Progenitor cell of endocrine pancreas (in vitro differentiated cells): ENCODE results near the gene TSC22D2. TPM values are rescaled to one million over a fixed set of nuclear protein-coding genes. Genes with fewer than 3 reads are reported as not detected.
A peak's percentile ranks its signal among the peaks of the same experiment; 100 is the strongest.

Experiments
- DNase-seq: peaks from one replicate; pipeline ENCODE4 v3.0.0; 2021; ENCODE audit warnings: low spot score; ENCODE audit not compliant: unreplicated experiment
- H3K27ac Mint-ChIP-seq: 2 replicates; pipeline ENCODE4 v1.8.0; 2021; ENCODE audit warnings: mild to moderate bottlenecking, moderate library complexity, mixed read lengths
- H3K27me3 Mint-ChIP-seq: 2 replicates; pipeline ENCODE4 v1.8.0; 2021; ENCODE audit warnings: mixed read lengths
- H3K36me3 Mint-ChIP-seq: 2 replicates; pipeline ENCODE4 v1.8.0; 2022; ENCODE audit warnings: mixed read lengths; ENCODE audit not compliant: insufficient read depth
- H3K4me1 Mint-ChIP-seq: 2 replicates; pipeline ENCODE4 v1.8.0; 2021; ENCODE audit warnings: low read depth, mixed read lengths
- H3K4me3 Mint-ChIP-seq: 2 replicates; pipeline ENCODE4 v1.8.0; 2021; ENCODE audit warnings: low read depth, mild to moderate bottlenecking, moderate library complexity, mixed read lengths
- H3K9me3 Mint-ChIP-seq: 2 replicates; pipeline ENCODE4 v1.8.0; 2021; ENCODE audit warnings: low read depth, mixed read lengths
- CTCF ChIP-seq: fragments of 200-600 bp; sonication (generic); IDR thresholded peaks from one replicate; pipeline ENCODE4 v1.5.0; 2021; ENCODE audit warnings: antibody characterized with exemption, mild to moderate bottlenecking; ENCODE audit not compliant: unreplicated experiment
- total RNA-seq: library from RNA; stranded (reverse); gene quantifications from 2 replicates; pipeline ENCODE4 v1.2.1, GENCODE V29; 2021

Gene TSC22D2
- total RNA-seq, 1 donor from 2014 or later, result 31.9 TPM

GRCh38 chr3:150365132-150365604 lies 42.9 kb upstream of the TSC22D2 start:
- peaks cover 3% of the 10 kb centered on the region for H3K4me1 Mint-ChIP-seq
- no peak for TF ChIP-seq CTCF
- H3K4me3 Mint-ChIP-seq, result no peak overlapping the region
- H3K36me3 Mint-ChIP-seq, result no peaks in the 10 kb centered on the region
- H3K27ac Mint-ChIP-seq, result no peak overlapping the region
- no peaks in the 10 kb centered on the region for H3K27me3 Mint-ChIP-seq
- DNase-seq, result no peak
- no peaks in the 10 kb centered on the region for H3K9me3 Mint-ChIP-seq

- H3K27ac Mint-ChIP-seq, result no peak overlapping the region
- no peak for DNase-seq
- no peaks in the 10 kb centered on the region for H3K27me3 Mint-ChIP-seq
- H3K4me3 Mint-ChIP-seq, result no peak overlapping the region
- no peaks in the 10 kb centered on the region for H3K9me3 Mint-ChIP-seq
- peaks cover 9% of the 10 kb centered on the region for H3K4me1 Mint-ChIP-seq
- TF ChIP-seq CTCF, result no peak
- H3K36me3 Mint-ChIP-seq, result no peaks in the 10 kb centered on the region
Measured at GRCh38 chr3:150367757-150368156, 40.3 kb upstream of the TSC22D2 start.

GRCh38 chr3:150370122-150370602 lies 37.9 kb upstream of the TSC22D2 start:
- Mint-ChIP-seq H3K36me3 (no peaks in the 10 kb centered on the region), H3K27ac (peak overlapping the region; percentile 69), H3K4me3 (no peak overlapping the region), H3K4me1 (peaks cover 9% of the 10 kb centered on the region), H3K9me3 (no peaks in the 10 kb centered on the region), H3K27me3 (no peaks in the 10 kb centered on the region)
- no peak for TF ChIP-seq CTCF
- DNase-seq, result no peak

GRCh38 chr3:150370999-150371398 lies 37.1 kb upstream of the TSC22D2 start:
- no peak for DNase-seq
- Mint-ChIP-seq H3K4me1 (peaks cover 9% of the 10 kb centered on the region), H3K36me3 (no peaks in the 10 kb centered on the region), H3K4me3 (no peak overlapping the region), H3K27me3 (no peaks in the 10 kb centered on the region), H3K9me3 (no peaks in the 10 kb centered on the region), H3K27ac (no peak overlapping the region)
- no peak for TF ChIP-seq CTCF

- H3K27ac Mint-ChIP-seq, result peak overlapping the region; percentile 40
- no peak for TF ChIP-seq CTCF
- no peak for DNase-seq
- no peak overlapping the region for H3K4me3 Mint-ChIP-seq
- peaks cover 16% of the 10 kb centered on the region for H3K4me1 Mint-ChIP-seq
- no peaks in the 10 kb centered on the region for H3K9me3 Mint-ChIP-seq
- no peaks in the 10 kb centered on the region for H3K36me3 Mint-ChIP-seq
- no peaks in the 10 kb centered on the region for H3K27me3 Mint-ChIP-seq
Measured at GRCh38 chr3:150371741-150372254, 36.3 kb upstream of the TSC22D2 start.
